HCT116 (cell line): ENCODE data around the gene SKAP1. TPM values are rescaled to one million over a fixed set of nuclear protein-coding genes. Genes with fewer than 3 reads are reported as not detected.

Source experiments
- ATAC-seq: fragments of 200-7000 bp; cut with Tn5 transposase; 2 replicates; pipeline ENCODE4 v1.9.1; 2020; ENCODE audit warnings: mild to moderate bottlenecking, moderate library complexity
- BruUV-seq: library from RNA; stranded (reverse); fragments of 400-500 nt; replicated peaks from 2 replicates; lab custom pipeline; 2021; lab: Mats Ljungman, UMichigan
- CTCF ChIA-PET: fragments of 300-600 bp; sonication (Branson Sonifier 250); formaldehyde crosslinking; loops from one replicate; lab custom pipeline; 2021; ENCODE audit warnings: antibody characterized with exemption; lab: Charles Lee
- POLR2A ChIA-PET: fragments of 300-600, 350-600 bp; sonication (Branson Sonifier 250); formaldehyde crosslinking; loops from one replicate; lab custom pipeline; 2021; ENCODE audit warnings: antibody characterized with exemption; lab: Charles Lee
- RAD21 ChIA-PET, 2 experiments: fragments of 300-600 bp; sonication (Branson Sonifier 250); formaldehyde crosslinking; loops; one replicate each; lab custom pipeline; 2023; ENCODE audit warnings: low total read pairs in 2 of 2; ENCODE audit not compliant: uncharacterized antibody in 2 of 2, unreplicated experiment in 2 of 2, low non-redundant PET in 1 of 2; lab: Charles Lee
- DNase-seq: peaks from one replicate; pipeline ENCODE4 v3.0.0-alpha.2; 2010; ENCODE audit warnings: low read depth, low spot score
- H2AFZ ChIP-seq: fragments of 200-600 bp; shearing (Covaris generic), sonication (generic); 2 replicates; pipeline ENCODE4 v1.6.1; 2017; ENCODE audit warnings: low read depth, mixed run types, mixed read lengths, antibody characterized with exemption, low read length; ENCODE audit not compliant: poor library complexity, severe bottlenecking
- H3K27ac ChIP-seq: 2 replicates; pipeline ENCODE4 v1.5.1; 2012; ENCODE audit warnings: low read depth, low read length
- H3K27me3 ChIP-seq: fragments of 200-600 bp; sonication (generic); 2 replicates; pipeline ENCODE4 v1.6.1; 2016; ENCODE audit warnings: mixed run types, low read length, mixed read lengths; ENCODE audit not compliant: insufficient read depth
- H3K36me3 ChIP-seq, 2 experiments: fragments of 200-500 bp in 1 of 2; fragments of 200-600 bp in 1 of 2; sonication (Bioruptor generic) in 1 of 2; sonication (generic) in 1 of 2; 2 replicates each; pipeline versions ENCODE4 v1.5.1 to v1.6.1; 2014 to 2016; ENCODE audit warnings: low read length in 2 of 2, inconsistent platforms in 1 of 2, mixed read lengths in 1 of 2, mixed run types in 1 of 2; ENCODE audit not compliant: insufficient read depth in 2 of 2, control insufficient read depth in 1 of 2
- H3K4me1 ChIP-seq, 2 experiments: fragments of 200-600 bp in 1 of 2; sonication (generic) in 1 of 2; 2 replicates each; pipeline versions ENCODE4 v1.5.1 to v1.6.1; 2012 to 2017; ENCODE audit warnings: low read length in 2 of 2, inconsistent platforms in 1 of 2, mild to moderate bottlenecking in 1 of 2, mixed read lengths in 1 of 2, mixed run types in 1 of 2, moderate library complexity in 1 of 2; ENCODE audit not compliant: insufficient read depth in 2 of 2, control insufficient read depth in 1 of 2
- H3K4me2 ChIP-seq: fragments of 200-600 bp; sonication (generic); 2 replicates; pipeline ENCODE4 v1.6.1; 2017; ENCODE audit warnings: mixed run types, low read length, mixed read lengths
- H3K4me3 ChIP-seq, 2 experiments: fragments of 200-600 bp in 1 of 2; sonication (generic) in 1 of 2; replicated peaks in 1 of 2; 2 replicates each; pipeline ENCODE4 v1.5.1; 2011 to 2016; ENCODE audit warnings: low read length in 2 of 2, control low read depth in 1 of 2, low read depth in 1 of 2, mild to moderate bottlenecking in 1 of 2, mixed read lengths in 1 of 2, mixed run types in 1 of 2
- H3K79me2 ChIP-seq: fragments of 200-600 bp; sonication (generic); 2 replicates; pipeline ENCODE4 v1.6.1; 2017; ENCODE audit warnings: mild to moderate bottlenecking, mixed run types, low read length, moderate library complexity, mixed read lengths; ENCODE audit not compliant: insufficient read depth
- H3K9ac ChIP-seq: fragments of 200-600 bp; sonication (generic); 2 replicates; pipeline ENCODE4 v1.6.1; 2016; ENCODE audit warnings: low read length, mixed read lengths
- H3K9me2 ChIP-seq: fragments of 200-600 bp; sonication (generic), shearing (Covaris generic); 2 replicates; pipeline ENCODE4 v1.6.1; 2017; ENCODE audit warnings: mixed run types, mild to moderate bottlenecking, moderate library complexity; ENCODE audit not compliant: insufficient read depth
- H3K9me3 ChIP-seq, 2 experiments: fragments of 200-500 bp in 1 of 2; fragments of 200-600 bp in 1 of 2; sonication (Bioruptor generic) in 1 of 2; sonication (generic) in 1 of 2; 2 replicates each; pipeline ENCODE4 v1.6.1; 2014 to 2017; ENCODE audit warnings: low read length in 2 of 2, mixed read lengths in 2 of 2, inconsistent platforms in 1 of 2, low read depth in 1 of 2, mild to moderate bottlenecking in 1 of 2, mixed run types in 1 of 2, moderate library complexity in 1 of 2; ENCODE audit not compliant: control insufficient read depth in 1 of 2, insufficient read depth in 1 of 2
- H4K20me1 ChIP-seq: fragments of 200-600 bp; sonication (generic), shearing (Covaris generic); 2 replicates; pipeline ENCODE4 v1.6.1; 2017; ENCODE audit warnings: mixed run types, mild to moderate bottlenecking, moderate library complexity; ENCODE audit not compliant: insufficient read depth
- EGR1 ChIP-seq: IDR thresholded peaks from 2 replicates; pipeline ENCODE4 v1.6.1; 2012; ENCODE audit warnings: low read depth
- EZH2 ChIP-seq: fragments of 200-600 bp; sonication (generic); IDR thresholded peaks from 2 replicates; pipeline ENCODE4 v1.6.1; 2017; ENCODE audit warnings: antibody characterized with exemption, mixed run types
- EZH2phosphoT487 ChIP-seq: fragments of 200-600 bp; IDR thresholded peaks from 2 replicates; pipeline ENCODE4 v1.6.1; 2018; ENCODE audit warnings: antibody characterized with exemption, borderline replicate concordance
- FOSL1 ChIP-seq: IDR thresholded peaks from 2 replicates; pipeline ENCODE4 v1.6.1; 2012; ENCODE audit warnings: low read depth
- MAX ChIP-seq: IDR thresholded peaks from 2 replicates; pipeline ENCODE4 v1.6.1; 2012
- POLR2A ChIP-seq: IDR thresholded peaks from 2 replicates; pipeline ENCODE4 v1.7.0; 2011; ENCODE audit warnings: borderline replicate concordance; ENCODE audit not compliant: insufficient read depth, insufficient read length; ENCODE audit errors: extremely low read depth
- POLR2AphosphoS5 ChIP-seq: IDR thresholded peaks from 2 replicates; pipeline ENCODE4 v1.6.1; 2011; ENCODE audit warnings: mild to moderate bottlenecking, low read depth, low read length, moderate library complexity
- SIN3A ChIP-seq: IDR thresholded peaks from 2 replicates; pipeline ENCODE4 v1.6.1; 2012; ENCODE audit warnings: low read depth
- YY1 ChIP-seq: IDR thresholded peaks from 2 replicates; pipeline ENCODE4 v1.6.1; 2011; ENCODE audit warnings: low read length, low read depth, moderate library complexity, mild to moderate bottlenecking; ENCODE audit not compliant: insufficient replicate concordance; ENCODE audit errors: extremely low read depth
- ZBTB33 ChIP-seq: IDR thresholded peaks from 2 replicates; pipeline ENCODE4 v1.6.1; 2011; ENCODE audit warnings: mild to moderate bottlenecking, low read length, moderate library complexity; ENCODE audit not compliant: insufficient replicate concordance; ENCODE audit errors: extremely low read depth
- intact Hi-C: fragments of 100-400 bp; cut with micrococcal nuclease; formaldehyde crosslinking; loops from 2 replicates; pipeline ENCODE4 v1.10.0; 2022
- total RNA-seq: library from RNA; stranded (reverse); gene quantifications from one replicate; pipeline ENCODE4 v1.2.1, GENCODE V29; 2021; ENCODE audit not compliant: unreplicated experiment

SKAP1 gene
- total RNA-seq, 1 experiment from 2014 or later, result 12.4 TPM

DNA sequence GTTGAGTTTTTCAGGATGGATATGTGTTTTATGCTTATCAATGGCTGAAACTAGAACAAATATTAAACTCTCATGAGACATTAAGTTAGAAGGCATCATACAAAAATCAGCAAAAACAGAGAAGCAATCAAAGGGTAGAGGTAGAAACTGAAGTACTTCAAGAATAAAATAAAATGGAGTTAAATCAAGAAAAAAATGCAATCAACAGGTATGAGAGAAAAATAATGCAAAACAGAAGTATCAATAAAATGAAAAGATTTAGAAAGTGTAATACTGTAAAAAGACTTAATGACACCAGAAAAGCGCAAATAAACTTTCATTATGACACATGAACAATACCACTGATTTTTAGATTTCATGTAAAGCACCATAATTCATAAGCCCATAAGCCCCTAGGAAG, 112.3 kb downstream of the SKAP1 start:
- Histone ChIP-seq H3K4me3 (no peak overlapping the region), H3K36me3 (no peaks in the 10 kb centered on the region), H3K9me2 (no peaks in the 10 kb centered on the region), H3K9ac (no peak overlapping the region), H3K27ac (no peak overlapping the region), H3K4me1 (no peaks in the 10 kb centered on the region), H4K20me1 (no peaks in the 10 kb centered on the region), H3K9me3 (no peaks in the 10 kb centered on the region), H3K4me2 (no peak overlapping the region), H3K27me3 (no peaks in the 10 kb centered on the region), H2AFZ (no peak overlapping the region), H3K79me2 (no peaks in the 10 kb centered on the region)
- TF ChIP-seq POLR2A (no peak), SIN3A (no peak), POLR2AphosphoS5 (no peak), EZH2 (no peak), EZH2phosphoT487 (no peak), FOSL1 (no peak), MAX (no peak), EGR1 (no peak), ZBTB33 (no peak), YY1 (no peak)
- ATAC-seq, result no peak
- CTCF ChIA-PET, result interaction anchor here (1.1 to 2.0 kb wide), 2 partner anchors 10 to 51 kb away, joined by 3 to 6 read pairs; no protein-coding TSS in a partner anchor
- intact Hi-C loops, result no loop called here
- POLR2A ChIA-PET, result no interaction called here
- no peak for DNase-seq
- RAD21 ChIA-PET, result no interaction called here
- no TSS peak for BruUV-seq
